Keratinocyte (primary cell): ENCODE results near the gene UFD1. TPM values are rescaled to one million over a fixed set of nuclear protein-coding genes. Genes with fewer than 3 reads are reported as not detected.

ENCODE experiments used
- DNase-seq: peaks from one replicate; pipeline ENCODE4 v3.0.0-alpha.2; 2011; ENCODE audit warnings: low read depth, missing footprints, low spot score
- FAIRE-seq: peaks from 2 replicates; lab custom pipeline; 2011; peaks lifted over from hg19 to GRCh38; lab: Jason Lieb, UNC
- H2AFZ ChIP-seq: 2 replicates; pipeline ENCODE4 v1.6.0; 2012; ENCODE audit warnings: low read length, control low read depth, inconsistent platforms; ENCODE audit not compliant: control insufficient read depth
- H3K27ac ChIP-seq: 2 replicates; pipeline ENCODE4 v1.5.1; 2011; ENCODE audit warnings: low read length; ENCODE audit not compliant: control insufficient read depth, insufficient read depth
- H3K27me3 ChIP-seq: 3 replicates; pipeline ENCODE4 v1.6.0; 2011; ENCODE audit warnings: low read length; ENCODE audit not compliant: control insufficient read depth, insufficient read depth; ENCODE audit errors: extremely low read depth
- H3K36me3 ChIP-seq, 2 experiments: 2 replicates in 1 of 2; 3 replicates in 1 of 2; pipeline ENCODE4 v1.5.1; 2011; ENCODE audit warnings: low read length in 2 of 2, mild to moderate bottlenecking in 1 of 2; ENCODE audit not compliant: control insufficient read depth in 2 of 2, insufficient read depth in 2 of 2; ENCODE audit errors: extremely low read depth in 1 of 2
- H3K4me1 ChIP-seq: 3 replicates; pipeline ENCODE4 v1.5.1; 2011; ENCODE audit warnings: low read length; ENCODE audit not compliant: control insufficient read depth, insufficient read depth; ENCODE audit errors: extremely low read depth
- H3K4me2 ChIP-seq: 3 replicates; pipeline ENCODE4 v1.6.0; 2011; ENCODE audit warnings: low read depth, low read length; ENCODE audit not compliant: control insufficient read depth, insufficient read depth; ENCODE audit errors: extremely low read depth
- H3K4me3 ChIP-seq, 3 experiments: fragments of 200-600 bp in 1 of 3; sonication (generic) in 1 of 3; 2 replicates in 2 of 3; 3 replicates in 1 of 3; pipeline ENCODE4 v1.5.1; 2011 to 2016; ENCODE audit warnings: low read length in 3 of 3, mild to moderate bottlenecking in 3 of 3, control low read depth in 2 of 3, inconsistent platforms in 1 of 3, low read depth in 1 of 3, mixed read lengths in 1 of 3, mixed run types in 1 of 3, moderate library complexity in 1 of 3; ENCODE audit not compliant: control insufficient read depth in 2 of 3, insufficient read depth in 2 of 3; ENCODE audit errors: extremely low read depth in 1 of 3
- H3K79me2 ChIP-seq: 2 replicates; pipeline ENCODE4 v1.6.0; 2012; ENCODE audit warnings: low read length; ENCODE audit not compliant: control insufficient read depth, insufficient read depth
- H3K9ac ChIP-seq: 3 replicates; pipeline ENCODE4 v1.6.0; 2011; ENCODE audit warnings: low read length; ENCODE audit not compliant: control insufficient read depth, insufficient read depth; ENCODE audit errors: extremely low read depth
- H3K9me1 ChIP-seq: 3 replicates; pipeline ENCODE4 v1.6.0; 2011; ENCODE audit warnings: low read length; ENCODE audit not compliant: control insufficient read depth, insufficient read depth; ENCODE audit errors: extremely low read depth
- H3K9me3 ChIP-seq: 2 replicates; pipeline ENCODE4 v1.5.1; 2012; ENCODE audit warnings: low read depth, low read length; ENCODE audit not compliant: control insufficient read depth
- H4K20me1 ChIP-seq: 3 replicates; pipeline ENCODE4 v1.6.0; 2011; ENCODE audit warnings: low read length; ENCODE audit not compliant: control insufficient read depth, insufficient read depth; ENCODE audit errors: extremely low read depth
- EZH2 ChIP-seq: IDR thresholded peaks from one replicate; pipeline ENCODE4 v1.6.1; 2012; ENCODE audit warnings: inconsistent platforms, mild to moderate bottlenecking, low read length, moderate library complexity
- dilution Hi-C: fragments of 300-500 bp; cut with MboI; formaldehyde crosslinking; loops from one replicate; pipeline ENCODE4 v1.7.0; 2020; ENCODE audit warnings: low sequenced_read_pairs; ENCODE audit not compliant: extremely low pct_ligation_motif_present
- polyA plus RNA-seq, 5 experiments: library from polyadenylated mRNA; depleted of rRNA in 3 of 5; stranded (reverse) in 3 of 5; stranded (forward) in 1 of 5; unstranded in 1 of 5; fragments of >200 nt; gene quantifications; 1 replicate in 1 of 5; 2 replicates in 3 of 5; 3 replicates in 1 of 5; pipeline versions ENCODE4 v1.2.1 to v1.2.3, GENCODE V29; 2011 to 2012; ENCODE audit warnings: missing spikeins in 2 of 5, low read depth in 1 of 5, low replicate concordance in 1 of 5
- TF ChIP-seq, protein P1 (sequence below), 3 experiments: IDR thresholded peaks in 1 of 3; conservative IDR thresholded peaks in 1 of 3; optimal IDR thresholded peaks in 1 of 3; 2 replicates in 2 of 3; 3 replicates in 1 of 3; pipeline versions ENCODE3 to v1.5.1; 2011; ENCODE audit warnings: low read length in 3 of 3, mild to moderate bottlenecking in 3 of 3, moderate library complexity in 2 of 3, control low read depth in 1 of 3, inconsistent platforms in 1 of 3; ENCODE audit not compliant: insufficient read depth in 2 of 3; ENCODE audit errors: extremely low read depth in 1 of 3

The UFD1 gene
- polyA plus RNA-seq, 1 donor (not counting 4 experiments of a cell fraction or from before 2014, with no cell fraction given): 145 TPM

DNA sequence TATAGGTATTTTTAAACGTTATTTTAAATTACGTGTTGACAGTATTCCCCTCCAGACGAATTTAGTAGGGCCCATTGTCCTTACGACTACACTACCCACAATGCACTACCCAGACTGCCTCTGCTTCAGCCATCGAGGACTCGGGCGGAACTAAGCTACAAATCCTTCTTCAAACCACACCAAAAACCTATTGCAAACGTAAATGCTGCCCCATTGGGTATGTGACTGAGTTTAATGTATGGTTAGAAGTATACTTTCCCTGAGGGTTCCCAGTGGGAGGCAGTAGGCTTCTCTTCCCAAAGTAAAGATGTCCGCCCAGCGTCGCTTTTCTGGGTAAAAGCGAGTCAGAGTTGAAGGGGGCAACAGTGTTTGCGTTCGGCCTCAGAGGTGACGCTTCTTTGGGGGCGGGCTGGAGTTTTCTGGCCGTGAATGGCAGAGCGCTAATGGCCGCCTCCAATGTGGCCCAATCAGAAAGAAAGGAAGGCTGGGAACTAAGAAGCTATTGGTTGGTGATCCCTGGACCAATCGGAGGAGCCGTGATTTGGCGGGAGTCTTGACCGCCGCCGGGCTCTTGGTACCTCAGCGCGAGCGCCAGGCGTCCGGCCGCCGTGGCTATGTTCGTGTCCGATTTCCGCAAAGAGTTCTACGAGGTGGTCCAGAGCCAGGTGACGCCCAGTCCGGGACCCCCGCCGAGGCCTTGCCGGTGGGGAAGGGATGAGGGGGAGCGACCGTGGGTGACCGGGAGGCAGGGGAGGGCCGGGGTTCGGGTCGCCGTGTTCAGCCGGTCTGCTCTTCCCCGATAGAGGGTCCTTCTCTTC lies 571 bp upstream of the UFD1 start, which contains the start of gene CDC45:
TSS of gene CDC45 (plus strand) at position 566 of the 818 bp plus-strand sequence. CDS start at position 615, 49 bp downstream.
- DNase-seq: peak; percentile 73
- H3K9ac ChIP-seq: peak within 1 kb of the TSS; percentile 100
- H3K9me1 ChIP-seq: peaks cover 2% of the 10 kb centered on the region
- H4K20me1 ChIP-seq: peaks cover 3% of the 10 kb centered on the region
- H3K27ac ChIP-seq: peak within 1 kb of the TSS; percentile 100
- peak; percentile 86 for FAIRE-seq
- H3K36me3 ChIP-seq: peaks cover 6 to 17% of the 10 kb centered on the region in 2 experiments
- dilution Hi-C loops: no loop called here
- H3K79me2 ChIP-seq: peaks cover 51% of the 10 kb centered on the region
- peak within 1 kb of the TSS; percentile 58 to 98 (median 96) for H3K4me3 ChIP-seq
- H3K4me2 ChIP-seq: peak within 1 kb of the TSS; percentile 99
- H3K27me3 ChIP-seq: no peaks in the 10 kb centered on the region
- TF ChIP-seq EZH2: no peak
- peaks cover 36% of the 10 kb centered on the region for H3K4me1 ChIP-seq
- H2AFZ ChIP-seq: peak within 1 kb of the TSS; percentile 100
- no peaks in the 10 kb centered on the region for H3K9me3 ChIP-seq

DNA sequence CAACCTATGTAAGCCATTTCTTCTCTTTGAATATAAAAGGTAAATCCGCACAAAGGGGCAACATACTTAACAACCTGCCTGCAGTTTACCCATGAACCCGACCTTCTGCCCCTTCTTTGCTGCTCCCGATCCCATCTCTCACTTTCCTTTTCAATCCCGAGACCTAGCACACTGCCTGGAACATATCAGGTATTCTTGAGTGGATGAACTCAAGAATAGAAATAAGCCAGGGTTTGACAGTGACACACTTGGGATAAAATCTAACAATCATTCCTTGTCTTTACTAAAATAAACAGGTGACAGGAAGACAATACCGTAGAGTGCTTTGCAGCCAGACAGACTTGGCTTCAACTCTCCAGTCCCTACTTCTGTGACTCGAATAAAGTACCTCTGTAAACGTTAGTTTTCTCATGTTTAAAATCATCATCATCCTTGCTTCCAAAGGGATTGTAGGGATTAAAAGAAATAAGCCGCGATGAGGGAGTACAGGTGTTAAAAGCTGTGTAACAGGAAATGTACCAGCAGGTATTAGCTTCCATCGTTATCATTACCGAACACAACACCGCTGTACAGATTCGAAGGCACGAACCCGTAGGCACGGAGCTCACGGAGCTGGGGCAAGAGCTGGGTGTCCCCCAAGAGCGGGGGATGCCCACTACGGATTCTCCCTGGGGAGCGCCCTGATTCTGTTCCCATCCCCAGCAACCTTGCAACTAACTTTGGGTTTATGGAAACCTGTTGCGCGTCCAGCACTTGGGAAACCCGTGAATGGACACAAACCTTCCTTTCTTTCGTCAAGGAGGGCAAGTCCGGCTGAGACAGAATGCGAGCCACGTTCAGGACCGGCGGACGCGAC lies 720 bp downstream of the UFD1 start:
- Histone ChIP-seq H3K4me2 (peak overlapping the region; percentile 99), H3K4me3 (peak overlapping the region; percentile 58 to 98 (median 96)), H4K20me1 (peaks cover 6% of the 10 kb centered on the region), H2AFZ (peak overlapping the region; percentile 66), H3K79me2 (peaks cover 60% of the 10 kb centered on the region), H3K9me3 (no peaks in the 10 kb centered on the region), H3K27me3 (no peaks in the 10 kb centered on the region), H3K9ac (peak overlapping the region; percentile 100), H3K36me3 (peaks cover 9 to 16% of the 10 kb centered on the region in 2 experiments), H3K4me1 (peaks cover 36% of the 10 kb centered on the region), H3K27ac (peak overlapping the region; percentile 100), H3K9me1 (peaks cover 2% of the 10 kb centered on the region)
- no peak for FAIRE-seq
- TF ChIP-seq EZH2: no peak
- TF ChIP-seq, protein P1, sequence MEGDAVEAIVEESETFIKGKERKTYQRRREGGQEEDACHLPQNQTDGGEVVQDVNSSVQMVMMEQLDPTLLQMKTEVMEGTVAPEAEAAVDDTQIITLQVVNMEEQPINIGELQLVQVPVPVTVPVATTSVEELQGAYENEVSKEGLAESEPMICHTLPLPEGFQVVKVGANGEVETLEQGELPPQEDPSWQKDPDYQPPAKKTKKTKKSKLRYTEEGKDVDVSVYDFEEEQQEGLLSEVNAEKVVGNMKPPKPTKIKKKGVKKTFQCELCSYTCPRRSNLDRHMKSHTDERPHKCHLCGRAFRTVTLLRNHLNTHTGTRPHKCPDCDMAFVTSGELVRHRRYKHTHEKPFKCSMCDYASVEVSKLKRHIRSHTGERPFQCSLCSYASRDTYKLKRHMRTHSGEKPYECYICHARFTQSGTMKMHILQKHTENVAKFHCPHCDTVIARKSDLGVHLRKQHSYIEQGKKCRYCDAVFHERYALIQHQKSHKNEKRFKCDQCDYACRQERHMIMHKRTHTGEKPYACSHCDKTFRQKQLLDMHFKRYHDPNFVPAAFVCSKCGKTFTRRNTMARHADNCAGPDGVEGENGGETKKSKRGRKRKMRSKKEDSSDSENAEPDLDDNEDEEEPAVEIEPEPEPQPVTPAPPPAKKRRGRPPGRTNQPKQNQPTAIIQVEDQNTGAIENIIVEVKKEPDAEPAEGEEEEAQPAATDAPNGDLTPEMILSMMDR (optimal IDR thresholded peaks at IDR 0.05 in 1 of 3, IDR thresholded peaks at IDR 0.05 in 1 of 3, conservative IDR thresholded peaks at IDR 0.05 in 1 of 3; ENCODE audit: extremely low read depth in 1 of 3, insufficient read depth in 2 of 3, low read length in 3 of 3): no peak
- dilution Hi-C loops: no loop called here
- DNase-seq: no peak
